Activated B cell treated with CpG ODN at 0.5 μM for 24 hours (primary cell): ENCODE measurements around the gene PPP6C. TPM values are rescaled to one million over a fixed set of nuclear protein-coding genes. Genes with fewer than 3 reads are reported as not detected.
"Not testable (repeated sequence)": the region's sequence is repeated elsewhere in the genome, so short reads cannot be mapped to it uniquely, and the experiment has no call there.

ENCODE experiments used
- ATAC-seq: fragments of 200-7000 bp; cut with Tn5 transposase; one replicate; pipeline ENCODE4 v1.10.0; 2021; ENCODE audit warnings: low read depth, mild to moderate bottlenecking, moderate library complexity
- CTCF ChIA-PET: fragments of 350-600 bp; sonication (Branson Sonifier 250); formaldehyde crosslinking; loops from one replicate; lab custom pipeline; 2021; ENCODE audit warnings: antibody characterized with exemption; lab: Charles Lee
- POLR2A ChIA-PET: fragments of 350-600 bp; sonication (Branson Sonifier 250); formaldehyde crosslinking; loops from one replicate; lab custom pipeline; 2021; ENCODE audit warnings: antibody characterized with exemption; lab: Charles Lee
- DNase-seq: peaks from one replicate; pipeline ENCODE4 v3.0.0; 2022
- H3K27ac Mint-ChIP-seq: one replicate; pipeline ENCODE4 v1.8.0; 2020; ENCODE audit warnings: mixed read lengths
- H3K27me3 Mint-ChIP-seq: one replicate; pipeline ENCODE4 v1.8.0; 2021; ENCODE audit warnings: mixed read lengths
- H3K36me3 Mint-ChIP-seq: one replicate; pipeline ENCODE4 v1.8.0; 2021; ENCODE audit warnings: low read depth, mixed read lengths
- H3K4me1 Mint-ChIP-seq: one replicate; pipeline ENCODE4 v1.8.0; 2021; ENCODE audit warnings: mixed read lengths
- H3K4me3 Mint-ChIP-seq: one replicate; pipeline ENCODE4 v1.8.0; 2020; ENCODE audit warnings: mild to moderate bottlenecking, mixed read lengths
- H3K9me3 Mint-ChIP-seq: one replicate; pipeline ENCODE4 v1.8.0; 2020; ENCODE audit warnings: mixed read lengths
- CTCF ChIP-seq: fragments of 200-600 bp; IDR thresholded peaks from one replicate; pipeline ENCODE4 v1.8.0; 2022; ENCODE audit warnings: antibody characterized with exemption, mild to moderate bottlenecking
- intact Hi-C: fragments of 100-400 bp; cut with micrococcal nuclease; formaldehyde crosslinking; loops from one replicate; pipeline ENCODE4 v1.15.1; 2024
- total RNA-seq: library from RNA; stranded (reverse); gene quantifications from 2 replicates; pipeline ENCODE4 v1.2.3, GENCODE V29; 2022

The PPP6C gene
- total RNA-seq, 1 donor from 2014 or later, result 41.2 TPM

GRCh38 chr9:125235804-125236519 lies 46.4 kb upstream of the PPP6C start:
- intact Hi-C loops, result no loop called here
- peak overlapping the region; percentile 8 for H3K4me3 Mint-ChIP-seq
- H3K4me1 Mint-ChIP-seq, result peaks cover 54% of the 10 kb centered on the region
- ATAC-seq (no peak), DNase-seq (no peak)
- ChIA-PET POLR2A (interaction anchor here (0.6 to 0.7 kb wide), 2 partner anchors 83 to 374 kb away, joined by 3 to 7 read pairs; no protein-coding TSS in a partner anchor), CTCF (interaction anchor here (0.6 kb wide), 1 partner anchor 574 kb away, joined by 7 read pairs; no protein-coding TSS in a partner anchor)
- peaks cover 81% of the 10 kb centered on the region for H3K36me3 Mint-ChIP-seq
- TF ChIP-seq CTCF, result no peak
- no peak overlapping the region for H3K27ac Mint-ChIP-seq
- no peaks in the 10 kb centered on the region for H3K9me3 Mint-ChIP-seq
- no peaks in the 10 kb centered on the region for H3K27me3 Mint-ChIP-seq

GRCh38 chr9:125234099-125234498 lies 44.5 kb upstream of the PPP6C start:
- H3K9me3 Mint-ChIP-seq, H3K4me3 Mint-ChIP-seq, intact Hi-C loops, DNase-seq, ATAC-seq, CTCF ChIA-PET, H3K27ac Mint-ChIP-seq, H3K27me3 Mint-ChIP-seq: not testable (repeated sequence)
- peaks cover 78% of the 10 kb centered on the region for H3K36me3 Mint-ChIP-seq
- POLR2A ChIA-PET, result interaction anchor here (0.6 kb wide), 2 partner anchors 11 to 26 kb away, joined by 3 read pairs; no protein-coding TSS in a partner anchor
- peaks cover 40% of the 10 kb centered on the region for H3K4me1 Mint-ChIP-seq

- intact Hi-C loops, result no loop called here
- no peaks in the 10 kb centered on the region for H3K27me3 Mint-ChIP-seq
- no peak overlapping the region for H3K27ac Mint-ChIP-seq
- ChIA-PET POLR2A (interaction anchor here (0.6 kb wide), 1 partner anchor 11 kb away, joined by 3 read pairs; no protein-coding TSS in a partner anchor), CTCF (no interaction called here)
- H3K4me3 Mint-ChIP-seq, result no peak overlapping the region
- no peaks in the 10 kb centered on the region for H3K9me3 Mint-ChIP-seq
- DNase-seq (no peak), ATAC-seq (no peak)
- no peak for TF ChIP-seq CTCF
- H3K36me3 Mint-ChIP-seq, result peaks cover 74% of the 10 kb centered on the region
- H3K4me1 Mint-ChIP-seq, result peaks cover 36% of the 10 kb centered on the region
Observed at GRCh38 chr9:125233678-125234077, 44.1 kb upstream of the PPP6C start.

- Mint-ChIP-seq H3K4me1 (no peaks in the 10 kb centered on the region), H3K9me3 (no peaks in the 10 kb centered on the region), H3K27ac (no peak overlapping the region), H3K4me3 (no peak overlapping the region), H3K36me3 (peaks cover 36% of the 10 kb centered on the region), H3K27me3 (no peaks in the 10 kb centered on the region)
- POLR2A ChIA-PET, result interaction anchor here (0.7 to 0.8 kb wide), 2 partner anchors 14 to 34 kb away, joined by 3 read pairs; partner anchors contain the start of genes GAPVD1 and HSPA5
- DNase-seq (no peak), ATAC-seq (no peak)
- CTCF ChIA-PET, result no interaction called here
- intact Hi-C loops, result no loop called here
- TF ChIP-seq CTCF, result no peak
Observed at GRCh38 chr9:125227761-125228160, 38.2 kb upstream of the PPP6C start.

- H3K36me3 Mint-ChIP-seq, result peaks cover 31% of the 10 kb centered on the region
- H3K9me3 Mint-ChIP-seq, H3K4me1 Mint-ChIP-seq, intact Hi-C loops, DNase-seq, H3K4me3 Mint-ChIP-seq, ATAC-seq, CTCF ChIA-PET, H3K27ac Mint-ChIP-seq, H3K27me3 Mint-ChIP-seq: not testable (repeated sequence)
- POLR2A ChIA-PET, result interaction anchor here (1.2 kb wide), 1 partner anchor 17 kb away, joined by 3 read pairs; the partner anchor contains the start of gene HSPA5
Observed at GRCh38 chr9:125224858-125225257, 35.3 kb upstream of the PPP6C start.

- Mint-ChIP-seq H3K4me3 (no peak overlapping the region), H3K36me3 (peaks cover 43% of the 10 kb centered on the region), H3K4me1 (no peaks in the 10 kb centered on the region), H3K27me3 (no peaks in the 10 kb centered on the region), H3K9me3 (no peaks in the 10 kb centered on the region), H3K27ac (no peak overlapping the region)
- CTCF ChIA-PET, result no interaction called here
- DNase-seq (no peak), ATAC-seq (no peak)
- POLR2A ChIA-PET, result no interaction called here
- TF ChIP-seq CTCF, result no peak
- intact Hi-C loops, result no loop called here
Observed at GRCh38 chr9:125218621-125219020, 29.0 kb upstream of the PPP6C start.
